ENCODE data around the gene SMURF2. TPM values are rescaled to one million over a fixed set of nuclear protein-coding genes. Genes with fewer than 3 reads are reported as not detected.

Gene SMURF2
- total RNA-seq, 1 experiment from 2014 or later = 35.3 TPM

DNA sequence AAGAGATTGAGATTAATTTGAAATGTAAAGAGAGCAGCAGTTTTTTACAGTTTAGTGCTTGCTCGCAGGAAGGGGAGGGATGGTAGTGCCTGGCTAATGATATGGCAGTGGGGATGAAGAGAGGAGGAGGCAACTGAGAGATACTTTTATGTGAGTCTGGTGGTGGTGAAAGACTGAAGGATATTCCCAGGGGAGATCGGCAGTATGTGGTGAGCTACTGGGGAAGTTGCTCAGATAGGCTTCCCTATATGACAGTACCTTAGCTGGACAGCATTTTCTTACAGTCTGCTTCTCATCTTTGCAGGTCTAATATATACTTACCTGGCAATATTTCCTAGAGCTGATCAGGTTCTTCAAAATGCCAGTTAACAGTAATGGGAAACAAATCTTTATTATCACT, 146.7 kb downstream of the SMURF2 start:
- H2BK12ac ChIP-seq (ENCODE audit: insufficient read length, low read depth, low read length) = no peak overlapping the region
- Mint-ChIP-seq H3K27me3 (ENCODE audit: low read depth) (no peaks in the 10 kb centered on the region), H3K36me3 (ENCODE audit: insufficient read depth in 1 of 3, low read depth in 3 of 3) (peaks cover 48 to 91% (median 84%) of the 10 kb centered on the region in 3 experiments; a peak in 6 of 7 replicates), H3K4me1 (peaks cover 6 to 8% of the 10 kb centered on the region in 2 experiments), H3K4me3 (no peak overlapping the region), H3K9me3 (no peaks in the 10 kb centered on the region), H3K27ac (no peak overlapping the region; a peak in 2 of 7 replicates)
- no peak overlapping the region for H3K4me2 ChIP-seq (ENCODE audit: insufficient read depth, insufficient read length, low read length)
- H3K9ac ChIP-seq (ENCODE audit: extremely low read depth, insufficient read length, low read length) = no peak overlapping the region
- H2BK20ac ChIP-seq (ENCODE audit: low read depth, low read length, poor library complexity, severe bottlenecking) = no peak overlapping the region
- H3K4ac ChIP-seq (ENCODE audit: low read depth, low read length) = no peak overlapping the region
- no CpG with 5 or more reads among the region's 2 CpGs for WGBS (ENCODE audit: extremely low coverage, insufficient read length, low lambda C conversion rate)
- no peak overlapping the region for H3K56ac ChIP-seq (ENCODE audit: insufficient read length, low read depth, low read length)
- H3K4me1 ChIP-seq (ENCODE audit: insufficient read depth, low read length) = no peaks in the 10 kb centered on the region
- H3K27ac ChIP-seq (ENCODE audit: insufficient read length, low read depth, low read length) = no peak overlapping the region
- no peak overlapping the region for H2BK5ac ChIP-seq (ENCODE audit: insufficient read length, low read length)
- TF ChIP-seq, protein P1, sequence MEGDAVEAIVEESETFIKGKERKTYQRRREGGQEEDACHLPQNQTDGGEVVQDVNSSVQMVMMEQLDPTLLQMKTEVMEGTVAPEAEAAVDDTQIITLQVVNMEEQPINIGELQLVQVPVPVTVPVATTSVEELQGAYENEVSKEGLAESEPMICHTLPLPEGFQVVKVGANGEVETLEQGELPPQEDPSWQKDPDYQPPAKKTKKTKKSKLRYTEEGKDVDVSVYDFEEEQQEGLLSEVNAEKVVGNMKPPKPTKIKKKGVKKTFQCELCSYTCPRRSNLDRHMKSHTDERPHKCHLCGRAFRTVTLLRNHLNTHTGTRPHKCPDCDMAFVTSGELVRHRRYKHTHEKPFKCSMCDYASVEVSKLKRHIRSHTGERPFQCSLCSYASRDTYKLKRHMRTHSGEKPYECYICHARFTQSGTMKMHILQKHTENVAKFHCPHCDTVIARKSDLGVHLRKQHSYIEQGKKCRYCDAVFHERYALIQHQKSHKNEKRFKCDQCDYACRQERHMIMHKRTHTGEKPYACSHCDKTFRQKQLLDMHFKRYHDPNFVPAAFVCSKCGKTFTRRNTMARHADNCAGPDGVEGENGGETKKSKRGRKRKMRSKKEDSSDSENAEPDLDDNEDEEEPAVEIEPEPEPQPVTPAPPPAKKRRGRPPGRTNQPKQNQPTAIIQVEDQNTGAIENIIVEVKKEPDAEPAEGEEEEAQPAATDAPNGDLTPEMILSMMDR (conservative IDR thresholded peaks at IDR 0.05) = no peak
- H3K18ac ChIP-seq (ENCODE audit: insufficient read length, low read depth, low read length) = no peak overlapping the region
- no peaks in the 10 kb centered on the region; the same call in 1 of the 2 replicates for H3K79me2 ChIP-seq (ENCODE audit: insufficient read depth, low read length)
- no peak overlapping the region for H4K8ac ChIP-seq (replicated peaks; ENCODE audit: insufficient read length, low read depth, low read length)
- H4K91ac ChIP-seq (ENCODE audit: insufficient read length, low read depth, low read length) = no peak overlapping the region
- H2AFZ ChIP-seq (ENCODE audit: low read length) = no peak overlapping the region
- no peak for DNase-seq
- no peak overlapping the region for H3K23ac ChIP-seq (ENCODE audit: insufficient read length, low read depth, low read length)
- no peaks in the 10 kb centered on the region for H3K23me2 ChIP-seq (ENCODE audit: insufficient read length, low read depth, low read length, poor library complexity, severe bottlenecking)
- no peak overlapping the region for H3T11ph ChIP-seq (ENCODE audit: low read length)
- H3K79me1 ChIP-seq (ENCODE audit: insufficient read depth, low read depth, low read length, poor library complexity, severe bottlenecking) = peaks cover 7% of the 10 kb centered on the region
- H4K20me1 ChIP-seq (ENCODE audit: control insufficient read depth, insufficient read depth, insufficient read length) = no peaks in the 10 kb centered on the region
- H4K5ac ChIP-seq (ENCODE audit: insufficient read length, low read depth, low read length) = no peak overlapping the region
- no peaks in the 10 kb centered on the region for H3K9me3 ChIP-seq (ENCODE audit: control insufficient read depth, low read depth, low read length)
- no peak overlapping the region for H2BK120ac ChIP-seq (ENCODE audit: low read depth, low read length, poor library complexity, severe bottlenecking)
- no peak overlapping the region for H3K14ac ChIP-seq (ENCODE audit: insufficient read depth, low read length)
- H3K27me3 ChIP-seq (ENCODE audit: insufficient read depth, low read length) = no peaks in the 10 kb centered on the region
- no peak overlapping the region for H2AK5ac ChIP-seq (ENCODE audit: insufficient read length, low read length)
- no peak overlapping the region for H2BK15ac ChIP-seq (ENCODE audit: low read depth, low read length)
